GM12878 (cell line): ENCODE measurements around the gene ARHGEF17. TPM values are rescaled to one million over a fixed set of nuclear protein-coding genes. Genes with fewer than 3 reads are reported as not detected.

Experiments used
- ATAC-seq: fragments of 200-7000 bp; cut with Tn5 transposase; 3 replicates; pipeline ENCODE4 v1.9.1; 2020; ENCODE audit warnings: mild to moderate bottlenecking, moderate library complexity
- BruUV-seq: library from RNA; stranded (reverse); fragments of 400-500 nt; replicated peaks from 2 replicates; lab custom pipeline; 2021; lab: Mats Ljungman, UMichigan
- CTCF ChIA-PET: fragments of 300-600 bp; sonication (Branson Sonifier 250); formaldehyde crosslinking; extraction: SDS; loops from one replicate; lab custom pipeline; 2021; ENCODE audit warnings: inconsistent platforms; lab: Yijun Ruan, JAX
- POLR2A ChIA-PET: fragments of 350-600 bp; formaldehyde crosslinking; extraction: SDS; loops from one replicate; lab custom pipeline; 2021; ENCODE audit warnings: inconsistent platforms; lab: Charles Lee
- RAD21 ChIA-PET: fragments of 300-600 bp; sonication (Branson Sonifier 250); formaldehyde crosslinking; loops from one replicate; lab custom pipeline; 2023; ENCODE audit warnings: antibody characterized with exemption; ENCODE audit not compliant: unreplicated experiment; lab: Charles Lee
- SMC1A ChIA-PET: fragments of 300-600 bp; sonication (Branson Sonifier 250); formaldehyde crosslinking; loops from one replicate; lab custom pipeline; 2023; ENCODE audit not compliant: unreplicated experiment, uncharacterized antibody; lab: Charles Lee
- DNase-seq: peaks from one replicate; pipeline ENCODE4 v3.0.0-alpha.2; 2011; ENCODE audit warnings: low read depth, low spot score
- FAIRE-seq: peaks from 3 replicates; lab custom pipeline; 2011; peaks lifted over from hg19 to GRCh38; lab: Jason Lieb, UNC
- H2AFZ ChIP-seq: 2 replicates; pipeline ENCODE4 v1.6.0; 2011; ENCODE audit warnings: low read depth, low read length, control low read depth; ENCODE audit not compliant: control insufficient read depth
- H3K27ac ChIP-seq: 2 replicates; pipeline ENCODE4 v1.5.1; 2011; ENCODE audit warnings: control low read depth; ENCODE audit not compliant: control insufficient read depth, insufficient read depth
- H3K27me3 ChIP-seq, 2 experiments: replicated peaks in 1 of 2; 2 replicates each; pipeline versions ENCODE4 v1.6.0 to v1.6.1; 2011; ENCODE audit warnings: low read length in 1 of 2; ENCODE audit not compliant: control insufficient read depth in 2 of 2, insufficient read depth in 2 of 2
- H3K36me3 ChIP-seq, 2 experiments: 2 replicates each; pipeline ENCODE4 v1.5.1; 2011; ENCODE audit warnings: low read length in 1 of 2; ENCODE audit not compliant: control insufficient read depth in 2 of 2, insufficient read depth in 2 of 2
- H3K4me1 ChIP-seq: 2 replicates; pipeline ENCODE4 v1.6.1; 2011; ENCODE audit warnings: mild to moderate bottlenecking, low read length, moderate library complexity, mixed read lengths; ENCODE audit not compliant: control insufficient read depth, insufficient read depth
- H3K4me2 ChIP-seq: 2 replicates; pipeline ENCODE4 v1.6.0; 2011; ENCODE audit warnings: control low read depth; ENCODE audit not compliant: control insufficient read depth, insufficient read depth
- H3K4me3 ChIP-seq: fragments of 200-600 bp; sonication (generic); 2 replicates; pipeline ENCODE4 v1.5.1; 2016
- H3K79me2 ChIP-seq: 2 replicates; pipeline ENCODE4 v1.6.0; 2011; ENCODE audit warnings: low read length; ENCODE audit not compliant: control insufficient read depth, insufficient read depth
- H3K9ac ChIP-seq: 2 replicates; pipeline ENCODE4 v1.8.0; 2011; ENCODE audit warnings: low read length, control low read depth, mixed read lengths; ENCODE audit not compliant: control insufficient read depth, insufficient read depth
- H3K9me3 ChIP-seq: replicated peaks from 3 replicates; pipeline ENCODE4 v1.5.1; 2011; ENCODE audit warnings: mild to moderate bottlenecking, low read length; ENCODE audit not compliant: control insufficient read depth, insufficient read depth
- H4K20me1 ChIP-seq: 2 replicates; pipeline ENCODE4 v1.6.0; 2011; ENCODE audit not compliant: control insufficient read depth, insufficient read depth
- ZBTB4 ChIP-seq: fragments of 450-650 bp; formaldehyde crosslinking; IDR thresholded peaks from 2 replicates; pipeline ENCODE4 v1.4.0; 2022; ENCODE audit warnings: mild to moderate bottlenecking, moderate library complexity
- WGBS: methylation state at CpG from one replicate; pipeline ENCODE4 v1.1.6; 2016; ENCODE audit warnings: low lambda C conversion rate; ENCODE audit not compliant: insufficient replicate concordance, insufficient coverage; ENCODE audit errors: missing lambda C conversion rate; 5-methylcytosine and 5-hydroxymethylcytosine counted together
- in situ Hi-C: fragments of 300-500 bp; cut with MboI; formaldehyde crosslinking; loops from 9 replicates; pipeline ENCODE4 v1.14.3; 2018; ENCODE audit warnings: mixed read lengths
- intact Hi-C: fragments of 100-400 bp; cut with micrococcal nuclease; formaldehyde crosslinking; loops from one replicate; pipeline ENCODE4 v1.14.2; 2022; ENCODE audit not compliant: unreplicated experiment
- polyA plus RNA-seq, 11 experiments: library from polyadenylated mRNA; depleted of rRNA in 4 of 11; unstranded in 6 of 11; stranded (reverse) in 5 of 11; fragments of >200 nt; fragmentation: Nextera tagmentation in 4 of 11; fragmentation: Illumina TruSeq in 1 of 11; extraction: Ambion mirVana in 4 of 11; extraction: Trizol in 1 of 11; gene quantifications; 1 replicate in 1 of 11; 2 replicates in 10 of 11; pipeline versions ENCODE4 v1.2.1 to v1.2.3, GENCODE V29; 2011 to 2016; ENCODE audit warnings: inconsistent platforms in 2 of 11, missing spikeins in 2 of 11, low read depth in 1 of 11
- total RNA-seq, 4 experiments: library from RNA; depleted of rRNA in 3 of 4; stranded (reverse); fragments of >200 nt in 3 of 4; fragmentation: Illumina TruSeq in 1 of 4; extraction: Trizol in 1 of 4; gene quantifications; 2 replicates each; pipeline versions ENCODE4 v1.2.1 to v1.2.3, GENCODE V29; 2013 to 2021

ARHGEF17 gene
- total and polyA plus RNA-seq, 10 of the 15 experiments (the other 5 are each of a cell fraction or from before 2014, with no cell fraction given): 0.15 to 11.0 (median 1.7) TPM

- Histone ChIP-seq H3K36me3 (no peaks in the 10 kb centered on the region), H3K4me3 (no peak overlapping the region), H3K4me1 (peaks cover 23% of the 10 kb centered on the region), H4K20me1 (no peaks in the 10 kb centered on the region), H3K9me3 (no peaks in the 10 kb centered on the region), H3K4me2 (no peak overlapping the region), H3K27me3 (no peaks in the 10 kb centered on the region), H3K27ac (no peak overlapping the region), H3K79me2 (no peaks in the 10 kb centered on the region), H3K9ac (no peak overlapping the region), H2AFZ (no peak overlapping the region)
- DNase-seq (no peak), FAIRE-seq (no peak), ATAC-seq (no peak)
- no TSS peak for BruUV-seq
- intact Hi-C loops: no loop called here
- TF ChIP-seq ZBTB4 (CRISPR knock-in tag): no peak
- 74% methylated on average over 9 of the region's 9 CpGs for WGBS
- SMC1A ChIA-PET: interaction anchor here (0.9 to 3.5 kb wide), 3 partner anchors 28 to 101 kb away, joined by 3 to 40 read pairs (median 3); no protein-coding TSS in a partner anchor
- RAD21 ChIA-PET: no interaction called here
- POLR2A ChIA-PET: no interaction called here
- in situ Hi-C loops: loop anchor here (5.0 kb wide), 1 partner anchor 99 kb away; no protein-coding TSS in a partner anchor
- CTCF ChIA-PET: interaction anchor here (1.1 to 17.3 kb wide), 6 partner anchors 18 to 361 kb away, joined by 3 to 326 read pairs (median 53); partner anchors contain the start of gene ARHGEF17
These were observed 21.8 kb upstream of the ARHGEF17 start for GRCh38 chr11:73286240-73286810.
